GM19468 (cell line): ENCODE measurements around the gene CCDC182.

Experiments used
- ATAC-seq: cut with Tn5 transposase; IDR thresholded peaks from one replicate; pipeline ENCODE4 v1.9.1; 2021; ENCODE audit warnings: mild to moderate bottlenecking, moderate library complexity, moderate number of reproducible peaks; ENCODE audit not compliant: unreplicated experiment; ENCODE audit errors: extremely low read depth

Gene CCDC182

DNA sequence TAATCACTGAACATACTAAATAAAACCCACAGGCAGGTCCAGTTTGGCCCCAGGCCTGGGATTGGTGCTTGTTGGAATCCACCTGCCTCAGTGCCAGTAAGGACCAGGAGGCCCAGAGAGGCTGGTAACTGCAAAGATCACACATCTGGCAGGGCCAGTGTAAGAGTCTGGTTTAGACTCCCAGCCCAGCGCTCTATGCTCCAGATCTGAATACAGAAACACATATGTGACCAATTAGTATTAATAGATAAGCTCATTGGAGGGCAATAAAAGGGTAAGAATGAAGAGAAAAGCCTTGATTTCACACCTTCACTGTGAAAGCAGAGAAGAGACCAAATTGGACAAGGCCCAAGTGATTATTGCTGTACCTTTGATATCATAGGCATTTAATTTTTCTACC, 13.6 kb upstream of the CCDC182 start:
- ATAC-seq, result no peak

DNA sequence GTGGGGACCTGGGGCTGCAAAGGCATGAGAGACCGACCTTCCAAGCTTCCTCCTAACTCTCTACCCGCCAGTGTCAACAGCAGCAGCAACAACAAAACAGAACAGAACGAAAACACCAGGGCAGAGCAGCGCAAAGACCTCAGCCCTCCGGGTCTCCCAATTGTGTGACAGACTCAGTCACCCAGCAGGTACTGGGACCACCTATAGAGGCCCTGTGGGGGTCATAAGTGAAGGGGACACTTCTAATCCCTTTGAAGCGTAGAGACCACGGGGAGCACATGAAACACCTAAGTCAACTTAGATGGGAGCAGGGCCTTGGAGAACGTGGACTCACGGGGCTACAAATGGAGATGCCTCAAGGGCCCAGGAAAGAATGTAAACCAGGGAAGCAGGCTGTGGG, 12.6 kb upstream of the CCDC182 start:
- no peak for ATAC-seq

DNA sequence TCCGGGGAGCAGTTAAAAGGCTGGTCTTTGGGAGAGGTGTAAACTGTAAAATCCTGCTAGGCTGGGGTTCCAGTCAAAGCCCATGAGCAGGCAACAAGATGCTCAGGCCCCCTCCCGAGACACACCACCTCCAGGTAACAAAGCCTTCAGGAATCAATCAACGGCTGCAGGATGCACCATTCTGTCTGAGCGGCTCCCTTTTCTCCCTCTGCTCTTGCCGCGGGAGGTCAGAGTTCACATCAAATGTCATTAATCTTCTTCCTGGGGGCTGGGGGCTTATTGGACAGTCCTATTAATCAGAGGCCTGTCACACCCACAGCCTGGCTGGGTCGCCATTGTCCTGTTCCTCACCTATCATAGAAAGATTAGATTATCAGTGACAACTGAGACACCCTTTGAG, 11.9 kb upstream of the CCDC182 start:
- ATAC-seq, result no peak

DNA sequence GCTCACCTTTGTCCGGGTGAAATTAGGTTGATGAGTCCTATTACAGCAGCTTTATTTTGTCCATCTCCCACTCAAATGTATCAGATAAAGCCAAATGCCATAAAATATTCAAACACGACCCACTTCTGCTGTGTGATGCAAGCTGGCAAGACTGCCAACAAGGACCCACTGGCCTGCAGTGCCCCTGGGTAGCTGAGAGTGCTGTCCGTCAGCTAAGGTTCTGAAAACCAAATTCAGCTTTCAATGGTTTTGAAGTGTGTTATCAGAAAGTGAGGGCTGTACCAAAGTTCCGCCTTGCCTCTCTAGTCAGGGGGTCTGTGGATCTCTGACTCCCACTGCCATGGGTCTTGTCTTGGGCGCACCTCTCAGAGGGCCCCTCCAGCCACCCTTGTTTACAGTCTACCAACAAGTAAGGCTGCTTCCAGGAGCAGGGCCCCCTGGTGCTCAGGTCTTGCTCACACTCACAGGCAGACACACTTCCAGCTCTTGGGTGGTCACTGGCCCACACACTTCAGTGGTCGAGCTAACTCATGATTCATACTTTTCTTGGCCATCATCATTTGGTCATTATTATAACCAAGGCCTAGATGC, 10.5 kb upstream of the CCDC182 start:
- no peak for ATAC-seq

DNA sequence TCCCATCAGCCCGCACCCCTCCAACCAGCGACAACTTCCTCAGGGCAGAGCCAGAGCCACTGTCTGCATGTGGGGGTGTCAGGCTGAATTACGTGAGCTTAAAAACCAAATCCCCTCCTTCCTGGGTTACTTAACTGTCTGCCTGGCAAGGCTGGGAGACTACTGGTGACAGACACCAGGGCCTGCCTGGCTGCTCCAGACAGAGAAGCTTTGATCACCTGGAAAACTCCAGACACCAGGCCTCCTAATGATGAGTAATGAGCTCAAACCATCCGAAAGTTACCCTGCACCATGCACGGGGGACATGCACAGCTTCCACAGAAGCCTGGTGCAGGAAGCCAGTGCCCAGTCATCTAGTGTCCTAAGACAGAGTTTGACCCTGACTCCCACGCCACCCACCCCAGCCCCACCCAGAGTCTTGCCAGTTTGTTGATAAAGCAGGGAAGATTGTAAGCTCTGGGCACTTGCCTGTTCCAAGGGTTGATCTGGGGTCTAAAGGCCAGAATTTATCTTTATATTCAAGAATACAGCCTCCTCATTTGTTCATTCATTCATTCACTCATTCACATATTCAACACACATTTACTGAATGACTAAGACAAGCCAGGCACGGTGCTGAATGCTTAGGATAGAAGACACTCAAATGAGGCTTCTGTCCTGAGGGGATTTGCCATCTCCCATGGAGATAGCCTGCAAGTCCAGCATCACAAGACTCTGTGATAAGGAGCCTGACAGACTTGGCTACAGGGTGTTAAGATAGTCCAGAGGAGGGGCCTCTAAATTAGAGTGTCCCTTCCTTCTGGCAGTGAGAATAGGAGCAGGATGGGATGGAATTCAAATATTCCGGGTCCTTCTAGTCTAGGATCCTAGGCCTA, 7.2 kb upstream of the CCDC182 start:
- no peak for ATAC-seq

DNA sequence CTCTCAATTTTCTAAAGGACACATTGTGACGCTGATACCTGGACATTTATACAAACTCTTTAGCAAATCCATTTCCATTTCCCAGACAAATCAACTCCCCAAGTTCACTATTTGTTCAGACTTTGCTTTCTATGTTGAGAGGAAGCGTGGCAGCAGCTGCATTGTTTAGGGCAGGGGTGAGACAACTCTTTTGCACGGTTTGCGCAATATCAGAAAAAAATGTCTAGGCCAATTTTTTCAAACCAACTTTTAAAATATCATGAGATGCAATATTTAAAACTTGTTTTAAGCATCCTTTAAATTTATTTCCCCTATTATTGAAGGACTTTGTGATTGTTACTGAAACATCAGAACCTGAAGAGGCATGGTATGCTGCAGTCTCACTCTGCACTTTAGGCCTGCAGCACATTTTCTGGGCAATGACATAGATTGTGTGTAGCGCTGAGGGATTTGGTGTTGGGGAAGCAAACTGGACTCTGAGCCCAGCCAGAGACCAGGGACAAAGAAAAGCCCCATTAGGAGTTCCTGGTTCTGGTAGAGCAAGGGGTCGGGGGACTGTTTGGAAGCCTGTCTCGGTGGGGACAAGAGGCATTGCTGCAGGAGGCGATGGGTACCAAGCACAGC, 6.4 kb upstream of the CCDC182 start:
- no peak for ATAC-seq

DNA sequence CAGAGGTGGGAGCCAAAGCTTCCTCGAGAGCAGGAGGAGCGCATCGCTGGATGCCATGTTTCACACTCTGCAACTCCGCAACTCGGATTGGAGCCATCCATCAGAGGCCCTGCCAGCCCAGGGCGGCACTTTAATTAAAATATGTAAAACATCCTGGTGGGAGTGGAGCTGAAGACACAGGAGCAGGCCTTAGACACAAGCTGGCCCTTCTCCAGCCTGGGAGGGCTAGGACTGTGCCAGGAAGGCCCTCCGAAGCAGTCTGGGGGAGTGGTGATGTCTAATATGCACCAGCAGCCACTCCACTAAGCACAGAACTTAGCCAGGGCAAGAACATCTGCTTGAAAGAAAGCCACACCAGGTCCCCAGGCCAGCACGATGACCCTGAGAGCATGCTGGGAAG, 5.8 kb upstream of the CCDC182 start:
- no peak for ATAC-seq

DNA sequence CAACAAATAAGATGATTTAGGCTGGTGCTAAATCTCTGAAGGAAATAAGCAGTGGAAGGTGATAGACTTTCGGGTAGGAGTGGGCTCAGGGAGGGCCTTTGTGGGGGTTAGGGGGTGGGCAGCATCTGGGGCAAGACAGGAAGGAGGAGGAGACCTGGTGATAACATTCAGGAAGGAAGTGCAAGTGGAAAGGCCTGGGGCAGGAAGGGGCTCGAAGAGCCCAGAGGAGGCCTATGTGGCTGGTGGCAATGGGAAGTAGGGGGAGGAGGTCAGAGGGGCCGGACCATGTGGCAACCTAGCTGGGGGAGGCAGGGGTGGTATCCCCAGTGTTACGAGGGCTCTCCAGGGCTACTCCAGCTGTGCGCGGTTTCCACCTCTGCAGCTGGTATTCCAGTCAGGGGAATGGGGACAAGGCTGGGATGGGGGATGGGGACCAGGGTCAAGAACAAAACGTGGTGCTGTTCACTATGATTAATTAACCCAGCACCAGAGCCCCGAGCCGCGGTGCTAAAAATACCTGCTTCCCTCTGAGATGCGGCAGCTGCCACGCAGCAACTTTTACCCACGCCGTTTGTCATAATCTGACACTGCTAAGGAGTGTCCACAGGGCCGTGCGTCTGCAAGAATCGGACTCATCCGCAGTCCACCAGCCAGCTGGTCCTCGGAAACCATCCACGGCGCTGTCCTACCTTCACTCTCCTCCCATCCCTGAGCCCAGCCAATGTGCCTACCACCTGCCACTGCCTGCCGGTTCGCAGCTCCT, 5.2 kb upstream of the CCDC182 start:
- ATAC-seq, result no peak

DNA sequence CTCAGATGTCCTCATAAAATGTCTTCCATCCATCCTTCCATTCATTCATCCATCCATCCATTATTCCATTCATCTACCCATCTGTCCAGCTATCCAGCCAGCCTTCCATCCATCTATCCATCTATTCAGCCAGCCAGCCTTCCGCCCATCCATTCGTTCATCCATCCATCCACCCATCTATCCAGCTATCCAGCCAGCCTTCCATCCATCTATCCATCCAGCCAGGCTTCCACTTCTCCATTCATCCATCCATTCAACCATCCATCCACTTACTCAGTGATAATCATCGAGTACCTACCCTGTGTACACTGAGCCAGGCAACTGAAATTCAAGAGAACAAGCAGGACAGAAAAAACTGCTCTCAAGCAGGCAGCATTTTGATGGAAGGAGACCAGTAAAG, 4.6 kb upstream of the CCDC182 start:
- ATAC-seq, result no peak

DNA sequence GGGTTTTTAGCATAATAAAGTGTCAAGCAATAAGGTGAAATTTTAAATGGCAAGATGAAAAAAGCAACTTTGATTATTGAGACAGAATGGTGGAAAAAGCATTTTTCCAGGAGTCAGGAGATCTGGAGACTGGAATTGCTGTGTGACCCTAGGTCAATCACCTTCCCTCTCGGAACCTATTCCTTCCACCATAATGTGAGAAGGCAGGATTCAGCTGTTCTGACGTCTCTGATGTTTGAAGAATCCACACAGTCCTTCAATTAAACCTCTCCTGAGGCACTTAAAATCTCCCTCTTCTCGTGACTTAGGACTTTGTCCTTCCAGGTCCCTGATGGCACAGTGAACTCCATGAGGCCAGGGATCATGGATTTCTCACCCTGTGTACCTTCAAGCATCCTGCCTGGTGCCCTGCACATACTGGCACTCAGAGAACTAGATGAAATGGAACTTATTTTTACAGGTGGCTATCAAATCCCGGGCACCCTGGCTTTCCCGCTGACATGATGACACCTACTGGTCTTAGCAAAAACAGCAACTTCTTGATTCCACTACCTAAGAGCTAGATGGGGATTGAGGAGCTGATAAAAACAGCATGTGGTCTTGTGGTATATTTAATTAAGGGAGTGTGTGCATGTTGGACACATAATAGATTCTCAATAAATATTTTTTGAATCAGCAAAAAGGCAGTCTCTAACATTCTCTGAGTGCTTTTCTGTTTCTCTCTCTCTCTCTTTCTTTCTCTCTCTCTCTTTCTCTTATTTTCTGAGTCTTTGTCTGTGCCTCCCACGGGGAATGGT, 2.3 kb upstream of the CCDC182 start:
- no peak for ATAC-seq

DNA sequence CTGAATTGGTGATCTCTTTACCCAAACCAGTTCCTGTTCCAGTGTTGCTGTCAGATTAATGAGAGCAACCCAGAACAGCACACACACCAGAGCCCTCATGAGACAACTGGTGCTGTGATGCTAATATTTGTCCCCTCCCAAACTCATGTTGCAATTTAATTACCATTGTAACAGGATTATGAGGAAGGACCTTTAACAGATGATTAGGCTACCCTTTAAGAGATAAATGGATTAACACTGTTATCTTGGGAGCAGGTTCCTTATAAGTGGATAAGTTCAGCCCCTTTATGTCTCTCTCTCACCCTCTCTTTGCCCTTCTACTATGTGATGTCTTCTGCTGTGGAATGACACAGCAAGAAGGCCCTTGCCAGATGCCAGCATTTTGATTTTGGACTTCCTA, 1.1 kb upstream of the CCDC182 start:
- ATAC-seq, result no peak

DNA sequence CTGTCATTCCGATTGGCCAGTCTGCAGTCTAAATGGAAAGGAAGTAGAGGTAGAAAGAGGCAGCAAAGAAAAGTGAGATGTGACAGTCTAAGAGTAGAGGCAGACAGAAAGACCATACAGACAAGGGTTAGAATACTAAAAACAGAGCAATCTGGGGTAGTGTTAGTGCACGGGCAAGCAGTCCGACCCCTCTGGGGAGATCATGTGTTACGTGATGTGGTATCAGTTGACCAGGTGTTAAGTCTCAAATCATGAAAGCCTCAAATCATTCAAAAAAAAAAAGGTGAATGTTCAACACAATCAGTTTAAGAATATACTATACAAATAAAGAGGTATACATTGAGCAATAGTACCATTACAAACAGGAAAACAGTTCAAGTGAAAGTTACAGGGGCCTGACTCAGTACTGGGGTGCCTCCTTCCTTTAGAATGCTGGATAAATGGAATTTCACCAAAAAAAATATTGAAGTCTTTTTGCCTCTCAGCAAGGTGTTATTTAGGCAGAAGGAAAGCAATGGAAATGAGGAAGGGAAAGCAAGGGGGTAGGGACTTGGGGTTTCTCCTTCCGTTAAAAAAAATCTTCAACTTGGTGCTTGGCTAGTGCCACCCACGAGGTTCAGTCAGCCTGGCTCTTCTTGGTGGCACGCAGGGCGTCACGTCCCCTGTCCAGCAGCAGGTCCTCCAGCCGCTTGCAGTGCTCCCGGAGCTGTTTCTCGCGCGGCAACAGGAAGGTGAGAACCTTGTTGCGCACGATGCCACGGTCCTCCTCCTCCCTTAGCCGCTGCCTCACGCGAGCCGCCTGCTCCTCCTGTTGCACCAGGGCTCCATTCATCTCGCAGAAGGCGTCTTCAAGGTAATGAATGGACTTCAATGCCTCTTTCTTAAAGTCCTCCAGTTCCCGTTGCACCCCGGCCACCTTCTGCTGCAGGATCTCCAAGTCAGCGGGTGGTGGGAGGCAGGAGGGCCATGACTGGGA, 616 bp downstream of the CCDC182 start:
- no peak for ATAC-seq

DNA sequence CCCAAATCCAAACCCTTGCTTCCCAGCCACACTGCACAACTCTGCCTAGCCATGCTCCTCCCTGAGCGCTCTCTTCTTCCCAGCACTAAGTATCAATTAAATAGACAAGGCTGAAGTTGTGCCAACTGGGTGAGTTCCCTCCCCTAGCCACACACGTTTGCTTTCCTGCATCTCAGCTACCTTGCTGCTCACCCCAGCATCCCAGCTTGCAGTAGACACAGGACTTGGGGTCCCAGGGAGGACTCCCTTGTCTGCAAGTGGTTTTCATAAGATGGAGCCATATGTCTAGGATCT, 4.9 kb downstream of the CCDC182 start:
- ATAC-seq, result no peak

DNA sequence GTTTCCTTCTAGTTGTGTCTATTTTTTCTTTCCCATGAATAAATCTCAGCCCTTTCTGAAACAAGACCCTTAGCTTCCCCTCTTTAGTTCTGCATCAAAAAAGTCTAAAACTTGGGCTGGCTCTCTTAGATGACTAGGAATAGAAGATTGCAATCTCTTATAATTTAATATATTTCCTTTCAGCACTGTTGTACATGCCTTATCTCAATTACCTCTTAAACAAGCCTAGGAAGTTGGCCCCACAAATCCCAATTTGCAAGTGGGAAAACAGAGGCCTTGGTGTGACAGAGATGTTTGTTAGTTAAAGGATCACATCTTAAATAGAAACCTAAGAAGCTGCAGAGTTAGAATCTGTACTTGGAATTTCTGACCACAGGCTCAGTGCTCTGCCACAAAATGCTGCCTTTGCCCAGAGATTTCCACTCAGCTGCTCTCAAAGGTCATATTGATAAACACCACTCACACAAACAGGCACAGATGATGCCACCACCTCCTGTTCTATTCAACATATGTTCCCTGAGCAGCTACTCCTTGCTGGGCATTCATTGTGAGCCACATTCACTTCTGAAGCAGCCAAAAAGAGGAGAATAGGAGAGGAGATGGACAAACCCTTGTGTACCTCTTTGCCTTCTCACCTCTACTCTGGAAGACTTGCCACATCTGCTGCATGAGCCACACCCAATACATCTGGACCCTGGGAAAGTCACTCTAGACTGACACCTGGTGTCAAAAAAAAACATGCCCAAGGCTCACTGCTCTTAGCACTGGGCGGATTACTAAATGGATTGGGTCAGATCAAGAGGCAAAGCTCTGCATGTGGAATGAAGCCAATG, 5.5 kb downstream of the CCDC182 start:
- no peak for ATAC-seq

DNA sequence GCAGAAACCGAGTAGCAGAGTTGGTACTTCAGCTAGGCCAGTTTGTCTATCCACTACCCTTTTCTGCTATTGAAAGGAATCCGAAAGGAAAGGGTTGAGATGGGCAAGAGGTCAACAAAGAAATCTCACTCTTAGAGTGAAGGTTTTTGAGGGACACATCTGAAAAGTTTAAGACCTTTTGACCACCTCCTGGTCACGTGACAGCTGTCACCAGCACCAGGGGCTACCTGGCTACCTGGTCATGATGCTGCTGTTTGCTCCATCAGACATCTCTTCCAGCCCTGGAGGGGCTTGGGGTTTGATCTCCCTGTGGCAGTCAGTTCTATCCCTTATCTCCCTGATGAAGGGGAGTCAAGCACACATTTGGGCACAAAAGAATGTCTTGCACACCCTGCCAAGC, 7.6 kb downstream of the CCDC182 start:
- no peak for ATAC-seq

DNA sequence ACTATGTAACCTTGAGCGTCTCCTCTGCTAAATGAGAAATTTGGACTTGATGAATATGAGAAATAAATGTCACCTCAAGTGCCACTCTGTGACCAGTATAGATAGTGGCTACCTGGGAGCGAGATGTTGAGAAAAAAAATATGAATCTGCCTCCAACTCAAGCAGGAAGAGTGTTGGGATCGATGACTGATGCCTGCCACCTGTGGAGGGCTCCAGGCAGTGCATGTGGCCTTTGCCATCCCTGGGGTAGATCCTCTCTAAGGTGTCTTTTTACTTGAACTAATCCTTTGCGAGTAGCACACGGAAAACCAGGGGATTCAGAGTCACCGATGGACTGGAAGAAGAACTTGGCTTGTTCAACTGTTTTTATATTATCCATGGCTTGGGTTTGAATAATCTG, 9.4 kb downstream of the CCDC182 start:
- ATAC-seq, result no peak

DNA sequence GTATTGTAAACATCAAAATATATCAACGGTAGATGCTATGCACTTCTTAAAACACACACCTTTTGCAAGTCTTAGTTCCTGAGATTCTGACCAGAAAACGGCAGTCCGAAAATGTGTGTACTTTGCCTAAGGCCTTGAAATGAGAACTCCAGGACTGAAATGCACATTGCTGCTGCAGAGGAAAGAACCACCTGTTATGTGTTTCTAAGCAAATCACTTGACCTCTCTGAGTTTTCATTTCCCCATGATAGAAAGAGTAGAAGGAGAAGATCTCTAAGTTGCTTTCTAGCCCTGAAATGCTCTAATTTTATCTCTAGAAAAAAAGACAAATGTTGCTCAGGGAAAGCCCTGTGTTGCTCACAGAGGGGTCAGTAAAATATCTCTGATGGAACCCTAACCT, 9.9 kb downstream of the CCDC182 start:
- no peak for ATAC-seq

DNA sequence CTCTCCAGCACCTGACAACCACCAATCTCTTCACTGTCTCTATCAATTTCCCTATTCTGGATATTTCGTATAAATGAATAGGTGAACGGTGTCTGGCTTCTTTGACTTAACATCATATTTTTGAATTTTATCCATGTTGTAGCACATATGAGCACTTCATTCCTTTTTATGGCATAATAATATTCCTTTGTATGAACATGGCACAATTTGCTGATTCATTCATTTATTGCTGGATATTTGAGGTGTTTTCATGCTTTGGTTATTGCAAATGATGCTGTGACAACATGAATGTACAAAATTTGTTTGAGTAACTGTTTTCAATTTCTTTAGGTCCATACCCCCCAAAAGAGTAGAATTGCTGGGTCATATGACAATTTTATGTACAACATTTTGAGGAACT, 12.0 kb downstream of the CCDC182 start:
- no peak for ATAC-seq
